IPS-NIHi11 (cell line): ENCODE data around the gene CCDC73.
"Not testable (repeated sequence)": the region's sequence is repeated elsewhere in the genome, so short reads cannot be mapped to it uniquely, and the experiment has no call there.

Experiments
- DNase-seq: peaks from one replicate; pipeline ENCODE4 v3.0.0; 2012; ENCODE audit warnings: mixed read lengths, low spot score

CCDC73 gene

GRCh38 chr11:32796425-32796824, 2.0 kb upstream of the CCDC73 start:
- no peak for DNase-seq

GRCh38 chr11:32792948-32793475, 1.4 kb downstream of the CCDC73 start:
- peak; percentile 51 for DNase-seq

GRCh38 chr11:32792111-32792947, 2.1 kb downstream of the CCDC73 start:
- no peak for DNase-seq

GRCh38 chr11:32790916-32791315, 3.5 kb downstream of the CCDC73 start:
- no peak for DNase-seq

DNA sequence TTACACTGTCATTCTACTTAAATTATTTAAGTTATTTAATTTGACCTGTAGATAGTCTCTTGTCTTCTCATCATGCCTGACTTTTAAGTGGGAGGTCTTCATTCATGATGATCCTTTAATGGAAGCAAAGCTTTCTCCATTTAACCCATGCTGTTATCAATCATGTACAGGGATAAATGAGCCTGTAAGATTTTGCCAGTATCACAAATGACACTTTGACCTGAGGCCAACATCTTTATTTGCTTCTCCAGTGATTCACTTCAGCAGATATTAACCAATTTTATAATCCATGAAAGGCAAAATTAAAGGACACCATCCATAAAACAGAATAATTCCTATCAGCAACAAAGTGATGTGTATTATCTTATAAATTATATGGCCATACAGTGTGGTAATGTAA, 7.7 kb downstream of the CCDC73 start:
- DNase-seq, result no peak

- DNase-seq, result no peak
Observed at GRCh38 chr11:32785262-32785661, 9.2 kb downstream of the CCDC73 start.

DNA sequence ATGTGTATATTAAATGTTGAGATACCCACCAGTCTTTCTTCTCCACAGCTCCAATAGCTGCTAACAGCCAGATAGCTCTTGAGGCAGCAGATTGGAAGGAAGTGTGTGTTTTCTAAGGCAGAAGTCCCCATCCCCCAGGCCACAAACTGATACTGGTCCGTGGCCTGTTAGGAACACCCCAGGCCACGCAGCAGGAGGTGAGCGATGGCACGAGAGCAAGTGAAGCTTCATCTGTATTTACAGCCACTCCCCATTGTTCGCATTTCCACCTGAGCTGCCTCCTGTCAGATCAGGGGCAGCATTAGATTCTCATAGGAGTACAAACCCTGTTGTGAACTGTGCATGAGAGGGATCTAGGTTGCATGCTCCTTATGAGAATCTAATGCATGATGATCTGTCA, 12.7 kb downstream of the CCDC73 start:
- DNase-seq, result no peak

- DNase-seq, result not testable (repeated sequence)
Observed at GRCh38 chr11:32780839-32781238, 13.6 kb downstream of the CCDC73 start.

DNA sequence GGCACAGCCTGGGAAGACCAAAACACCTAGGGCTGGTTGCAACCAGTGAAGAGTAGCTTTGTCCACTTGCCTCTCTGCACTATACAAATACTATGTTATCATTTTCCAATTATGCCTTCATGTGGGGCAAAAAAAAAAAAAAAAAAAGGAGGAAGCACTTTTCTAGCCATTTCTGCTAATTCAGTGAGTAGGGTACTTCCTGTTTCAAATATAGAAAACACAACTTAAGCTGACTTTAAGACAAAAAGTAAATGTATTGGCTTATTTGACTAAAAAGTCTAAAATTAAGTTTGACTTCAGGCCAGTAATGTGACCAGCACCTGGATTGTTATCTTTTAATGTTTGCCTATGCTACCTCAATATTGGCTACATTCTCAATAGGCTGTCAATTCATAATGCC, 15.3 kb downstream of the CCDC73 start:
- DNase-seq, result no peak

DNA sequence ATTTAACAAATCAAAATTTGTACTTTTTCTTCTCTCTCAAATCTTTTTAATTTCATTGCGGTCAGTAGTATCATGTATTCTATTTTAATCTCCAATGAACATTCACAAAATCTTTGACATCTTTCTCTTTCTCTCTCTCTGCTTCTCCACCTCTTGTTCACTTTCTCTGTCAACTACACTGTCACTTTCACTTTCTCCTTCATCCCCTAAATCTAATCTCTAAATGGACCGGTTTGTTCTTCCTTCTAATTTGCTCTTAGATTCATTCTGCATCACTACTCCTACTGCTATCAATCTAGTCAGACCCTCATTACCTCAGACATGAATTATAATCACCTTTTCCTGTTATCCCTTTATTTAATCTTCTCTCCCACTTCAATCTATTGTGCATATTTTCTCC, 18.6 kb downstream of the CCDC73 start:
- DNase-seq, result no peak

DNA sequence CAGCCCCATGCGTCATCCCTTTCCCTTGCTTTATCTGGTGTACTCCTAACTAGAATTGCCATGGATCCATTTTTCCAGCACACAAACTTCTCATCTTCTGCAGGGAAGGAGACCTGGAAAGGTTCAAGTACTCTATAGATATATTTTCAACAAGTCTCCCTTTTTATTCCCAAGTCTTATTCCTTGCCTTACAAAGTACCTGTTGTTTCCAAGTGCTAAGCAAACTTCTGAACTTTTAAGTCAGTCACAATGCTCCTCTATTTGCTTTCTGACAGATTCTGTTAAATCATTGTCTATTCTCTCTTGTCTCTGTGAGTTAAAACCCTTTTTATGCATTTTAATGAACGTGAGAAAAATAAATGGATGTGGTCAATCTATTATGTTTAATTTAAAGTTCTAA, 20.4 kb downstream of the CCDC73 start:
- no peak for DNase-seq

GRCh38 chr11:32772731-32773130, 21.7 kb downstream of the CCDC73 start:
- DNase-seq, result no peak

DNA sequence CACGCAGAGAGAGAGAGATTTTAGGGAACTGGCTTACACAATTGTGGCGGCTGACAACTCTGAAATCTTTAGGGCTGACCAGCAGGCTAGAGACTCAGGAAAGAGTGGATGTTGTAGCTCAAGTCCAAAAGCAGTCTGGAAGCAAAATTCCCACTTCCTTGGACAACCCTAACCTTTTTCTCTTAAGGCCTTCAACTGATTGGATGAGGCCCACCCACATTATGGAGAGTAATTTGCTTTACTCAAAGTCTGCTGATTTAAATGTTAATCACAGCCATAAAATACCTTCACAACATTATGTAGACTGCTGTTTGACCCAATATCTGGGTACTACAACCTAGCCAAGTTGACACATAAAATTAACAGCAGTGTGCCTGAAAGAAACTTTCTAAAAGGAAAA, 32.7 kb downstream of the CCDC73 start:
- DNase-seq, result not testable (repeated sequence)

- DNase-seq, result no peak
Observed at GRCh38 chr11:32758291-32758690, 36.2 kb downstream of the CCDC73 start.

- DNase-seq, result not testable (repeated sequence)
Observed at GRCh38 chr11:32753181-32753580, 41.3 kb downstream of the CCDC73 start.

DNA sequence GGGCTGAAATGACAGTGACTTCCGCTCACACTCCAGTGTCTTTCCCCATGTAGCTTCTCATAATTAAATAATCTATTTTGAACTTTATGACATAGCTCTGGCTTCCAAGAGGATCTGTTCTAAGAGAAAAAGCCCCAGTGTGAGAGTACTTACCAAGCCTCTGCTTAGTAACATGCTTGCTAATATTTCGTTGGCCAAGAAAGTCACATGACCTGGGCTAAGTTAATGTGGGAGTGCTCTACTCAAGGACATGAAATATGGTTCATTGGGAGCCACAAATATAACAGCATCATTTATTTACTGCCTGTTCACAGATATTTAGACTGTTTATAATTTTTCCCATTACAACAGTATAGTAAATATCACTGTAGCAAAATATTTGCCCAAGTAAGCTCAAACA, 42.5 kb downstream of the CCDC73 start:
- DNase-seq, result no peak

- DNase-seq, result peak; percentile 12
Observed at GRCh38 chr11:32751381-32751780, 43.1 kb downstream of the CCDC73 start.

GRCh38 chr11:32729976-32730375, 64.5 kb downstream of the CCDC73 start:
- DNase-seq, result no peak

GRCh38 chr11:32723332-32723731, 71.1 kb downstream of the CCDC73 start:
- no peak for DNase-seq

DNA sequence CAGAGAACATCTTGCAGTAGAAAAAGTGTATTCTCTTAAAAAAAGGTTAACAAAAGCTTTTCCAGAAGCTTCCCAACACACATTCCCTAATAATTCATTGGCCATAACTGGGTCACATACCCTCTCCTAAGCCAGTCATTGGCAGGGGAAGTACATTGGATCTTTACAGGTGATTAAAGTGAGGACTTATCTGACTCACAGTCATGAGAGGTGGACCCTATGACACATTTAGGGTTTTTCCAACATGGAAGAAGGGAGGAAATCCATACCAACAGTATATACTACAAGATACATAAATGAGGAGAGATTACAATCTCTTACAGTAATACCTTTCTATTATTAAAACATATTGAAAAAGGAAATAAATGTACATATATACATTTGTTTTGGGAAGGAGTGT, 72.2 kb downstream of the CCDC73 start:
- no peak for DNase-seq

- peak; percentile 16 for DNase-seq
Observed at GRCh38 chr11:32713496-32713895, 81.0 kb downstream of the CCDC73 start.

DNA sequence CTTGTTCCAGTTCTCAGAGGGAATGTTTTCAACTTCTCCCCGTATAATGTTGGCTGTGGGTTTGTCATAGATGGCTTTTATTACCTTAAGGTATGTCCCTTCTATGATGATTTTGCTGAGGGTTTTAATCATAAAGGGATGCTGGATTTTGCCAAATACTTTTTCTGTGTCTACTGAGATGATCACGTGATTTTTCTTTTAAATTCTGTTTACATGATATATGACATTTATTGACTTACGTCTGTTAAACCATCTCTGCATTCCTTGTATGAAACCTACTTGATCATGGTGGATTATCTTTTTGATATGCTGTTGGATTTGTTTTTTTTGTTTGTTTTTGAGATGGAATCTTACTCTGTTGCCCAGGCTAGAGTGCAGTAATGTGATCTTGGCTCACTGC, 85.5 kb downstream of the CCDC73 start:
- not testable (repeated sequence) for DNase-seq

- no peak for DNase-seq
Observed at GRCh38 chr11:32706985-32707741, 87.3 kb downstream of the CCDC73 start.
